Measurements from ENCODE around the gene KIN.

The KIN gene

DNA sequence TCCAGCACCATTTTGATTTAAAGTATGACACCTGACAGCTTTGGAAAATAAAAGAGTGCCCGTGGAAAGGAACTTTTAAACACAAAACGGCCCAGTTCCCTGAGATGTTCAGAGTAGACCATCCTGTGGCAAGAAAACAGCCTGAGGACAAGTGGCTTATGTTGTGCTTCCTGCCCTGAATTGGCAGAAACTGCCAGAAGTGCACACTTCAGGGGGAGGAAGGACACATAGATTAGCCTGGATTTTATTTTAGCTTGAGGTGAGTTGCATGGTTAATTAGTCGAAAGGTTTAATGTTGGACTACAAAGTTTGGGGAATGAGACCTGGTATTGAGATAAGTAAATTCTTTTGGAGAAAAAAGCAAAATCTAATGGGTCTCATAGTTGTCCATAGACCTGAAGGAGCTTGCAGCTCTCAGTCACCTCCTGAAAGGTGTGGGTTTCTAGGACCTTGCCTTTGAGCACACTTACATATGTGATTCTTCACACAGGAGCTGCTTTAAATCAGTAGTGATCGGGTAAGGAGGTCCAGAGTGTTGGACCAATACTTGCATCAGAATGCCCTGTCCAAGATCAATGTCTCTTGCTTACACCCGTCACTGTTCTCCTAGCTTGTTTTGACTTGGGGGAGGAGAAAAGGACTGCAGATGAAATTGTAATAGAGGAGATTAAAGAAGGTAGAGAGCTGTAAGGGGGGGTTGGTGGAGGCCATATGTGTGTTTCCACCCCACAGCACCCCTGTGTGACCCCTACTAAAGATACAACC, 79.8 kb downstream of the KIN start:
- no peak overlapping the region for H3K27ac ChIP-seq
- TF ChIP-seq, protein P1, sequence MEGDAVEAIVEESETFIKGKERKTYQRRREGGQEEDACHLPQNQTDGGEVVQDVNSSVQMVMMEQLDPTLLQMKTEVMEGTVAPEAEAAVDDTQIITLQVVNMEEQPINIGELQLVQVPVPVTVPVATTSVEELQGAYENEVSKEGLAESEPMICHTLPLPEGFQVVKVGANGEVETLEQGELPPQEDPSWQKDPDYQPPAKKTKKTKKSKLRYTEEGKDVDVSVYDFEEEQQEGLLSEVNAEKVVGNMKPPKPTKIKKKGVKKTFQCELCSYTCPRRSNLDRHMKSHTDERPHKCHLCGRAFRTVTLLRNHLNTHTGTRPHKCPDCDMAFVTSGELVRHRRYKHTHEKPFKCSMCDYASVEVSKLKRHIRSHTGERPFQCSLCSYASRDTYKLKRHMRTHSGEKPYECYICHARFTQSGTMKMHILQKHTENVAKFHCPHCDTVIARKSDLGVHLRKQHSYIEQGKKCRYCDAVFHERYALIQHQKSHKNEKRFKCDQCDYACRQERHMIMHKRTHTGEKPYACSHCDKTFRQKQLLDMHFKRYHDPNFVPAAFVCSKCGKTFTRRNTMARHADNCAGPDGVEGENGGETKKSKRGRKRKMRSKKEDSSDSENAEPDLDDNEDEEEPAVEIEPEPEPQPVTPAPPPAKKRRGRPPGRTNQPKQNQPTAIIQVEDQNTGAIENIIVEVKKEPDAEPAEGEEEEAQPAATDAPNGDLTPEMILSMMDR (conservative IDR thresholded peaks at IDR 0.05): no peak
- no peak for TF ChIP-seq ZFX (IDR thresholded peaks at IDR 0.05)

DNA sequence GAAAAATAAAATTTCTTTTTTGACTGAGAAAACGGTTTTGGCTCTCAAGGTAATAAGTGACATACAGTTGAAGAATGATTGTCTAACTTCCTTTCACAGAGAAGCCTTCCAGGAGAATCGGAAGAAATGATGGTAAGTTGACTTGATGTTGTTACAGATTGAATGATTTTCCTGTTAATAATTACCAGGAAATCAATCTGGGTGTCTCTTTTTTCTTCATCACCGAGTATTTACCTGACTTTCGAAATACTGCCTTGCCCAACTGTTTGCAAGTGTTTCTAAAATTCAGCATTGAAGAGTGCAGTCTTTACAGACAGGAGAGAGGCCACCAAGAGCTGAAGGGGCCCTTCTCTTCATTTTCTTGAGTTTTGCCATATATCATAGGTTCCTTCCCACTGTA, 80.7 kb downstream of the KIN start:
- no peak overlapping the region for H3K27ac ChIP-seq
- TF ChIP-seq, protein P1 (conservative IDR thresholded peaks at IDR 0.05): no peak
- no peak for TF ChIP-seq ZFX (IDR thresholded peaks at IDR 0.05)

DNA sequence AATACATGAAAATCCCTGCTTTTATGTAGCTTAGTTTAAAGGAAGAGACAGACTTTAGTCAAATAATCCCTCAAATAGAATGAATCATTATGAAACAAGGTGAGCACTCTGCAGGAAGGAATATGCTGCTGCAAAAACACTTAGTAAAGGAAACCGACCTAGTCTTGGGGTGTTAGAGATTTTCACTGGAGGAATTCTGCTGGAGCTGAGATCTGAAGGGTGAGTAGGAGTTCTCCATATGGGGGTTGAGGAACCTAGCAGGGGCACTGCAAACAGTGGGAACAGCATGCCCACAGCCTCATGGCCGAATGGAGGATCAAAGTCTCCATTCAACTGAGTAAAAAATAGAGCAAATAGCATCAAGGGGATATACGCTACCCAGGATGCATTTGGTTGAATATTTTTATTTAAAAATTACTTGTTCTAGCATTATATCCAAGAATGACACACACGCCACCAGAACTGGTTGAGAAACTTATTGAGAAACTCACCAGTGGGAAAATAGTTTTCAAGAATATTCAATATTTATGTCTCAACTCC, 81.2 kb downstream of the KIN start:
- TF ChIP-seq ZFX (IDR thresholded peaks at IDR 0.05): no peak
- TF ChIP-seq, protein P1 (conservative IDR thresholded peaks at IDR 0.05): no peak
- H3K27ac ChIP-seq: no peak overlapping the region

DNA sequence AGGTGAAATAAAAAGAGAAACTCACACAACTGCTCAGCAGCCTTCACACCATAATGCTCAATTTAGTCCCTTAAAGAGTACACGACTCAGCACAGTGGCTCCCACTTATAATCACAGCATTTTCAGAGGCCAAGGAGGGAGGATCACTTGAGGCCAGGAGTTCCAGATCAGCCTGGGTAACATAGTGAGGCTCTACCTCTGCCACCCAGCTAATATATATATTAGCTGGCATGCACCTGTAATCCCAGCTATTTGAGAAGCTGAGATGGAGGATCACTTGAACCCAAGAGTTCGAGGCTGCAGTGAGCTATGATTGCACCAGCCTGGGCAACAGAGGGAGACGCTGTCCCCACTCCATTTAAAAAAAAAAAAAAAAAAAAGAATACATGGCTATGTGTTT, 82.5 kb downstream of the KIN start:
- H3K27ac ChIP-seq: no peak overlapping the region
- TF ChIP-seq, protein P1 (conservative IDR thresholded peaks at IDR 0.05): no peak
- TF ChIP-seq ZFX (IDR thresholded peaks at IDR 0.05): no peak

DNA sequence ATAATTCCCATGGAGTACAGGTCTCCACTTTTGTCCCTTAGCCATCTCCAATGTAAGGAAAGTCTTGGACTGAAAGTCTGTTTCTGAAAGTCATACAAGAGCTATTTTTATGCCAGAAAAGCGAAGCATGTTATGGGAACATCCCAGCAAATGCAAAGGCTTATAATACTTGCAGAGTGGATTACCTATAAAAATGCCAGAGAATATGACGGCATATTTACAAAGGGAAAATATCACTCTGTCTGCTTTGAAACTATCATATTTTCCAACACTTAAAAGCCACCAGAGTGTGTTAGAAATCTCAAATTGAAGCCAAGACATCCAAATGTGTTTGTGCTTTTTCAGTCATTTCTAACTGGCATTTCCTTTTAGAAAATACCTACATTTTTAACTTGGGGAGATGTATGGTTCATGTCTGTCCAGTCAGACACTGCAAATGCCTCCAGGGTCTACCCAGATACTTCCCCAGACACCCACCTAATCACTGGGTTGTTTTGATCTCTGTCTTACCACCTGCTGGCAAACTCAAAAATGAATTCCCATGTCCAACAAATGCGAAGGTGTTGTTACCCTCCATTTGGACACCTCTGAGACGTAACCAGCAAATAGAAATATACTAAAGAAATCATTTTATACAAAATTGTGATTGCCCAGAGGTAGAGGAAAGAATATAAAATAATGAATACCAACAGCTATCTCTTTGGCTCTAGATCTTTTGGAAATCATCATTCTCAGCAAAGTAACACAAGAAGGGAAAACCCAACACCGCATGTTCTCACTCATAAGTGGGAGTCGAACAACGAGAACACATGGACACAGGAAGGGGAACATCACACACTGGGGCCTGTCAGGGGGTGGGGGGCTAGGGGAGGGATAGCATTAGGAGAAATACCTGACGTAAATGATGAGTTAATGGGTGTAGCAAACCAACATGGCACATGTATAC, 83.4 kb downstream of the KIN start:
- TF ChIP-seq ZFX (IDR thresholded peaks at IDR 0.05): no peak
- TF ChIP-seq, protein P1 (conservative IDR thresholded peaks at IDR 0.05): no peak
- no peak overlapping the region for H3K27ac ChIP-seq

DNA sequence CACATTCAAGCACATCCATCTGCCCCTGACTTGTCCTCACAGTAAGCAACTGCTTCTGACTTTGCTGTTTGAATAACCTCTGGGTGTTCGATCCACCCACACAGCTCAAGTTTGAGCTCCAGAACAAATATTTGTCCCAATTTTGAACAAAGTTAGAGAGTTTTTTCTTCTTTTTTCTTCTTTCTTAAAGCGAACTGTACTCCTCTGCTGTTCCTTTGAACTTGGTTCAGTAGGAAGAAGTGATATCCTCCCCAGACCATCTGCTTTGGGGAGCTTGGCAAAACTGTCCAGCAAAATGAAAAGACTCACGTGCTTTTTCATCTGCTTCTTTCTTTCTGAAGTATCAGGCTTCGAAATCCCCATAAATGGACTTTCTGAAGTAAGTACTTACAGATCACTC, 84.7 kb downstream of the KIN start, which contains the start of gene ITIH2:
Gene ITIH2, plus strand, starts transcription at position 177 of the 400 bp plus-strand sequence. Its CDS starts 119 bp downstream, at position 296.
- TF ChIP-seq, protein P1 (conservative IDR thresholded peaks at IDR 0.05): no peak
- no peak for TF ChIP-seq ZFX (IDR thresholded peaks at IDR 0.05)
- H3K27ac ChIP-seq: no peak within 1 kb of the TSS

Data from C4-2B (cell line).